Activated B cell treated with CpG ODN at 0.5 μM for 24 hours (primary cell): ENCODE results near the gene TECTA. TPM values are rescaled to one million over a fixed set of nuclear protein-coding genes. Genes with fewer than 3 reads are reported as not detected.

Source experiments
- ATAC-seq: fragments of 200-7000 bp; cut with Tn5 transposase; one replicate; pipeline ENCODE4 v1.10.0; 2021; ENCODE audit warnings: low read depth, mild to moderate bottlenecking, moderate library complexity
- CTCF ChIA-PET: fragments of 350-600 bp; sonication (Branson Sonifier 250); formaldehyde crosslinking; loops from one replicate; lab custom pipeline; 2021; ENCODE audit warnings: antibody characterized with exemption; lab: Charles Lee
- POLR2A ChIA-PET: fragments of 350-600 bp; sonication (Branson Sonifier 250); formaldehyde crosslinking; loops from one replicate; lab custom pipeline; 2021; ENCODE audit warnings: antibody characterized with exemption; lab: Charles Lee
- DNase-seq: peaks from one replicate; pipeline ENCODE4 v3.0.0; 2022
- H3K27ac Mint-ChIP-seq: one replicate; pipeline ENCODE4 v1.8.0; 2020; ENCODE audit warnings: mixed read lengths
- H3K27me3 Mint-ChIP-seq: one replicate; pipeline ENCODE4 v1.8.0; 2021; ENCODE audit warnings: mixed read lengths
- H3K36me3 Mint-ChIP-seq: one replicate; pipeline ENCODE4 v1.8.0; 2021; ENCODE audit warnings: low read depth, mixed read lengths
- H3K4me1 Mint-ChIP-seq: one replicate; pipeline ENCODE4 v1.8.0; 2021; ENCODE audit warnings: mixed read lengths
- H3K4me3 Mint-ChIP-seq: one replicate; pipeline ENCODE4 v1.8.0; 2020; ENCODE audit warnings: mild to moderate bottlenecking, mixed read lengths
- H3K9me3 Mint-ChIP-seq: one replicate; pipeline ENCODE4 v1.8.0; 2020; ENCODE audit warnings: mixed read lengths
- intact Hi-C: fragments of 100-400 bp; cut with micrococcal nuclease; formaldehyde crosslinking; loops from one replicate; pipeline ENCODE4 v1.15.1; 2024
- total RNA-seq: library from RNA; stranded (reverse); gene quantifications from 2 replicates; pipeline ENCODE4 v1.2.3, GENCODE V29; 2022
- TF ChIP-seq, protein P1 (sequence below): fragments of 200-600 bp; IDR thresholded peaks from one replicate; pipeline ENCODE4 v1.8.0; 2022; ENCODE audit warnings: antibody characterized with exemption, mild to moderate bottlenecking

TECTA gene
- total RNA-seq, 1 donor from 2014 or later: 0.24 TPM

- DNase-seq (no peak), ATAC-seq (no peak)
- Mint-ChIP-seq H3K27ac (no peak overlapping the region), H3K27me3 (no peaks in the 10 kb centered on the region), H3K4me3 (no peak overlapping the region), H3K9me3 (no peaks in the 10 kb centered on the region), H3K36me3 (peaks cover 57% of the 10 kb centered on the region), H3K4me1 (no peaks in the 10 kb centered on the region)
- TF ChIP-seq, protein P1, sequence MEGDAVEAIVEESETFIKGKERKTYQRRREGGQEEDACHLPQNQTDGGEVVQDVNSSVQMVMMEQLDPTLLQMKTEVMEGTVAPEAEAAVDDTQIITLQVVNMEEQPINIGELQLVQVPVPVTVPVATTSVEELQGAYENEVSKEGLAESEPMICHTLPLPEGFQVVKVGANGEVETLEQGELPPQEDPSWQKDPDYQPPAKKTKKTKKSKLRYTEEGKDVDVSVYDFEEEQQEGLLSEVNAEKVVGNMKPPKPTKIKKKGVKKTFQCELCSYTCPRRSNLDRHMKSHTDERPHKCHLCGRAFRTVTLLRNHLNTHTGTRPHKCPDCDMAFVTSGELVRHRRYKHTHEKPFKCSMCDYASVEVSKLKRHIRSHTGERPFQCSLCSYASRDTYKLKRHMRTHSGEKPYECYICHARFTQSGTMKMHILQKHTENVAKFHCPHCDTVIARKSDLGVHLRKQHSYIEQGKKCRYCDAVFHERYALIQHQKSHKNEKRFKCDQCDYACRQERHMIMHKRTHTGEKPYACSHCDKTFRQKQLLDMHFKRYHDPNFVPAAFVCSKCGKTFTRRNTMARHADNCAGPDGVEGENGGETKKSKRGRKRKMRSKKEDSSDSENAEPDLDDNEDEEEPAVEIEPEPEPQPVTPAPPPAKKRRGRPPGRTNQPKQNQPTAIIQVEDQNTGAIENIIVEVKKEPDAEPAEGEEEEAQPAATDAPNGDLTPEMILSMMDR: no peak
- intact Hi-C loops: no loop called here
- ChIA-PET POLR2A (no interaction called here), CTCF (no interaction called here)
Measured at GRCh38 chr11:121058941-121059340, 42.1 kb upstream of the TECTA start.

DNA sequence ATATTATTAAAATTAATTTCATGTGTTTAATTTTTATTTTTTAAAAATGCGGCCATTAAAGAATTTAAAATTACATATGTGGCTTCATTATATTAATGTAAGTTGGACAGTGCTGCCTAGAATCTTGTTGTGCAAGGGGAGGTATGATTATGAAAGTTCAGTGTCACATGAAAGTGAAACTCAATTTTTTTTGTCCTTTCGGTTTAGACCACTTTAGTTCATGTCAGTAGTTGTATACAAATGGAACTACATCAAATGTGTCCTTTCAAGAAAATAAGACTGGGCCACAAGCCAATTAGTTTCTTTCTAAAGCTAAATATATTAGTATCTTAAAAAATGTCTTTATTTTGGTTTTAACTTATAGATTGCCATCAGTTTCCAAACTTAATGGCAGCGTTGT lies 41.4 kb upstream of the TECTA start:
- H3K36me3 Mint-ChIP-seq: peaks cover 54% of the 10 kb centered on the region
- POLR2A ChIA-PET: no interaction called here

GRCh38 chr11:121063728-121064127 lies 37.3 kb upstream of the TECTA start:
- Mint-ChIP-seq H3K27ac (no peak overlapping the region), H3K27me3 (no peaks in the 10 kb centered on the region), H3K4me1 (no peaks in the 10 kb centered on the region), H3K36me3 (peaks cover 58% of the 10 kb centered on the region), H3K9me3 (no peaks in the 10 kb centered on the region), H3K4me3 (no peak overlapping the region)
- DNase-seq (no peak), ATAC-seq (no peak)
- CTCF ChIA-PET: no interaction called here
- TF ChIP-seq, protein P1: no peak
- POLR2A ChIA-PET: no interaction called here
- intact Hi-C loops: no loop called here

More for the DNA sequence above, 41.4 kb upstream of the TECTA start:
- TF ChIP-seq, protein P1: no peak
- Mint-ChIP-seq H3K27ac (no peak overlapping the region), H3K27me3 (no peaks in the 10 kb centered on the region), H3K4me1 (no peaks in the 10 kb centered on the region), H3K4me3 (no peak overlapping the region), H3K9me3 (no peaks in the 10 kb centered on the region)
- no peak for ATAC-seq
- no peak for DNase-seq
- intact Hi-C loops: no loop called here
- CTCF ChIA-PET: no interaction called here

- intact Hi-C loops: no loop called here
- Mint-ChIP-seq H3K9me3 (peaks cover 3% of the 10 kb centered on the region), H3K4me3 (no peak overlapping the region), H3K4me1 (peaks cover 11% of the 10 kb centered on the region), H3K27me3 (no peaks in the 10 kb centered on the region), H3K36me3 (peaks cover 55% of the 10 kb centered on the region), H3K27ac (no peak overlapping the region)
- DNase-seq: no peak
- ATAC-seq: no peak
- ChIA-PET POLR2A (no interaction called here), CTCF (no interaction called here)
- TF ChIP-seq, protein P1: no peak
Measured at GRCh38 chr11:121066623-121067022, 34.4 kb upstream of the TECTA start.

DNA sequence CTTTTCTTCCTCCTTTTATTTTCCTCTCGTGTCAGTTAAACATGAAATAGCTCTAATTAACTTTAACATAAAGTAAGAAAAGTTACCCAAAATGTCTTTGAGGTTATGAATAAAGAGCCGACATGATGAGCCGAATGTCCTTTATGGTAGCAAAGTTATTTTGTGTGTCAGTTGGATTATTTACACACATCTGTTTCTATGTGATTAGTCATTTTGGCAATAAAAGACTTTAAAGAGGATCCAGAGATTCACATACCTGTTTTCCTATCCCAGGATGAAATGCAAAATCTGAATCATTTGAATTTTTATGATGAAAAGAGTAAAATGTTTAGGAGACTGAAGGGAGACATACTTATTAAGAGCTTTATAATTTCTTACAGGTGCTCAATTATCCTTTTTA lies 34.0 kb upstream of the TECTA start:
- ATAC-seq (no peak), DNase-seq (no peak)
- ChIA-PET CTCF (no interaction called here), POLR2A (no interaction called here)
- no peak overlapping the region for H3K27ac Mint-ChIP-seq
- no peaks in the 10 kb centered on the region for H3K27me3 Mint-ChIP-seq
- peaks cover 58% of the 10 kb centered on the region for H3K36me3 Mint-ChIP-seq
- TF ChIP-seq, protein P1: no peak
- peaks cover 3% of the 10 kb centered on the region for H3K9me3 Mint-ChIP-seq
- no peak overlapping the region for H3K4me3 Mint-ChIP-seq
- intact Hi-C loops: no loop called here
- H3K4me1 Mint-ChIP-seq: peaks cover 11% of the 10 kb centered on the region
